NCI-H1105 treated with DMSO at 0.1 percent for 48 hours (cell line): ENCODE results near the gene RASL10A.
A peak's percentile ranks its signal among the peaks of the same experiment; 100 is the strongest.

Experiments used
- DNase-seq: peaks from one replicate; lab custom pipeline; 2025; lab: John Stamatoyannopoulos, UW

The RASL10A gene

DNA sequence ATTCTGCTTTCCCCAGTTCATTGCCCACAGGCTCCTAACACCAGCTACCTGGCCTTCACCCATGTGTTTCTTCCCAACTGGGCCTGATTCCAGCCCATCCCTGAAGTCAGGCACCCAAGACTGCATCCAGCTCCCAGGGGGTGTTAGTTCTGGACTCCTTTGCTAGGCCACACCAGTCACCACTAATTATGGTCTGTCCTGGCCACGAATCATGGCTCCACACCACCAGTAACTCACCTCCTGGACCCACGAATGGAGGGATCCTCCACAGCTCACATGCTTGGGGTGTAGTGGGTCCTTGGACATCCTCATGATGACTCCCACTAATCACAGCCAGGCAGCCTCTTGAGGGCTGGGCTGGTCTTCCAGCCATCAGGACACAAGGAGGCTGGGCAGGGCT lies 3.6 kb upstream of the RASL10A start:
- DNase-seq = no peak

DNA sequence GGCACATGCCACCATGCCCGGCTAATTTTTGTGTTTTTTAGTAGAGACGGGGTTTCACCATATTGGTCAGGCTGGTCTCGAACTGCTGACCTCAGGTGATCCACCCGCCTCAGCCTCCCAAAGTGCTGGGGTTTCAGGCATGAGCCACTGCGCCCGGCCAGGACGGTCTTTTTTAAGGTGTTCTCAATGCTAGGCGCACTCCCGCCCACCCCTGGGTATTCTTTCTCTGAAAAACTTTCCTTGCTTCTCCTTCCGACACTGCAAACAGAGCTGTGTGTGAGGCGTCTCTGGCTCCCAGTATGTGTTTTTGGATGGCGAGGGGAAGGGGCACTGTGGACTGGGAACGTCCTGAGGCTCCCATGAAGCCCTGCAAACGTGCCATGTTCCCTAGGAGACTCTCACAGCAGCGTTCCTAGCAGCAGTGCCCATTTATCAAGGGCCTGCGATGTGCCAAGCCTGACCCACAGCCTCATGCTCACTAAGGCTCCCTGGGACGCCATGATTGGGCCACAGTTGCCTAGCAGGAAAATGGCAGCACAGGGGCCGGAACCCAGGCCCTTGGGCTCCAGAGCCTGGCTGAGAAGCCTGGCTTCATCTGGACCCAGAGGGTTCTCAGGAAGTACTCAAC lies 2.4 kb upstream of the RASL10A start:
- DNase-seq = no peak

GRCh38 chr22:29316141-29316828 lies 788 bp upstream of the RASL10A start:
- DNase-seq = no peak

- DNase-seq = no peak
Observed at GRCh38 chr22:29314537-29315285, 786 bp downstream of the RASL10A start.

GRCh38 chr22:29313576-29314466 lies 1.7 kb downstream of the RASL10A start:
- DNase-seq = peak; percentile 17

DNA sequence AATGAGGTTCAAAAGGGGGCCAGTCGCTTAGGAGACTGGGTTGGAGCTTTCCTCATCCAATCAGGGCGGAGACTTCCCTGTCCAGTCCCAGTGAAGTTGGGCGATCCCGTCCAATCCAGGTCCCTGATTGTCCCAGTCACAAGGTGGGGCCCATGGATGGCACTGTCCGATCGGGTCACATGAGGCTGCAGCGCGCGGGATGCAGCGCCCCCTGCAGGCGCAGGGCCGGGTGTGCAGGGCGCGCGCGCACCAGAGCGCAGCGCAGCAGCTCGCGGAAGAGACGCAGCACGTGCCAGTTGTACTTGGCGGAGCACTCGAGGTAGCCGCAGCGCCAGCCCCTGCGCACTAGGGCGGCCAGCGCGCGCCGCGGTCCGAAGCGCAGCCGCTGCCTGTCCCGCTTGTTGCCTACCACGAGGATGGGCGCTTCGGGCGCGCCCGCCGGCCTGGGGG lies 2.3 kb downstream of the RASL10A start:
- no peak for DNase-seq

DNA sequence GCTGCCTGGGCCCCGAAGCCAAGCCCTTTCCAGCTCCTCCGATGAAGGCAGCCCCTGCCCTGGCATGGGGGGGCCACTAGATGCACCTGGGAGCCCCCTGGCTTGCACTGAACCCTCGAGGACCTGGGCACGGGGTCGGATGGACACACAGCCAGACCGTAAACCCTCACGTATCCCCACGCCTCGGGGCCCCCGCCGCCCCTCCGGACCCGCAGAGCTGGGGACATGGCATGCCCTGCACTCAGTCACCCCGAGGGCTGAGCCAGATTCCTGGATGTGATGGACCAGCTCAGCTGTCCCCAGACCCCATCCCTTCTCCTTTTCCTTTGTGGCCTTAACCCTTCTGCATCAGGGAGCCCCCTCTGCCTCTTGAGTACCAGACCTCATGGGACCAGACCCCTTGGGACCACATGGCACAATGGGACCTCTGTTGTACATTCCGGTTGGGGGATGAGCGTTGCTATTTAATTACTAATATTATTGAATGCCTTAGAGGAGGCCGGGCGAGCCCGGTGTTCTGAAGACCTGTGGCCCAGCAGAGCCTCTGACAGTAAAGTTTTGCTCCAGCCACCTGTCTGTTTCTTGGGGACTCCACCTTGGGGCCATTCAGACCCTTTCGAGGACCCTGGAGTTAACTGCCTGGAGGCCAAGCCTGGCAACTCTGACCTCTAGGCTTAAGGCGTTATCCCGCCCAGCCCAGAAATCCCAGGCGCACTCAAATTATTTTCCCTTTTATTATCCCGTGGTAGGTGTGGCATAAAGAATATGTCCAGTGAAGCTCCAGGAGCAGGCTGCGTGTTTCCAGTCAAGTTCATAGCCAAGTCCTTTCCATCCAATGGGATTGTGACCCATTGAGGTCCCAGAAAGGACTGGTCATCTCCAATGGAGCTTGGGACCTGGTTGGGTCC lies 3.0 kb downstream of the RASL10A start:
- DNase-seq = no peak

DNA sequence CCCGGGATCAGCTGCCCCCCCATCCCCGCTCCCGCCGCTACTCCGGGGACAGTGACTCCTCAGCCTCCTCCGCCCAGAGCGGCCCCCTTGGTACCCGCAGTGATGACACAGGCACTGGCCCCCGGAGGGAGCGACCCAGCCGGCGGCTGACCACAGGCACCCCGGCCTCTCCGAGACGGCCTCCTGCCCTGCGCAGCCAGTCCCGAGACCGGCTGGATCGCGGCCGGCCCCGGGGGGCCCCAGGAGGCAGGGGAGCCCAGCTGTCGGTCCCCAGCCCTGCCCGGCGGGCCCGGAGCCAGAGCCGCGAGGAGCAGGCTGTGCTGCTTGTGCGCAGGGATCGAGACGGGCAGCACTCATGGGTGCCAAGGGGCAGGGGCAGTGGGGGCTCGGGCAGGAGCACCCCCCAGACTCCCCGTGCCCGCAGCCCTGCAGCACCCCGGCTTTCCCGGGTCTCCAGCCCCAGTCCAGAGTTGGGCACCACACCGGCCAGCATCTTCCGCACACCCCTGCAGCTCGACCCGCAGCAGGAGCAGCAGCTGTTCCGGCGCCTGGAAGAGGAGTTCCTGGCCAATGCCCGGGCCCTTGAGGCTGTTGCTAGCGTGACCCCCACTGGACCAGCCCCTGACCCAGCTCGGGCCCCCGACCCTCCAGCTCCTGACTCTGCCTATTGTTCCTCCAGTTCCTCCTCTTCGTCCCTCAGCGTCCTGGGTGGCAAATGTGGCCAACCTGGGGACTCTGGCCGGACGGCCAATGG lies 3.9 kb downstream of the RASL10A start:
- no peak for DNase-seq

DNA sequence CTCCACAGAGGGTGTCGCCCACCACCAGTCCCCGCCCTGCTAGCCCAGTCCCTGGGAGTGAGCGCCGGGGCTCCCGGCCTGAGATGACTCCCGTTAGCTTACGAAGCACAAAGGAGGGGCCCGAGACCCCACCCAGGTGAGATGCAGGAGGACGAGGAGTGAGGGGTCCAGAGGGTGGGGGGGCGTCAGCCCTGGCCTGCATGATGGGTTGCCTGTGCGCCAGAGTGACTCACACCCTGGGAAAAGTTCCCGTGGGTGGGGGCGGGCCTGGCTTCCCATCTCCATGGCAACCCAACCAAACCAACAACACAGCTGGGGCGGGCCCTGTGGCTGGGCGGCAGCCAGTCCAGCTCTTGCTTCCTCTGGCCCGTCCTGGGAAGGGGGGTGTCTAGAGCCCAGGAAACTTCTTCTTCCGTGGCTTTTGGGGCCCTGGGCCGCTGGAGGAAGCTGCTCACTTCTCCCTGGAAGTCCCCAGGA lies 4.6 kb downstream of the RASL10A start:
- peak; percentile 58 for DNase-seq

GRCh38 chr22:29310065-29310862 lies 5.2 kb downstream of the RASL10A start:
- no peak for DNase-seq

GRCh38 chr22:29309332-29310064 lies 6.0 kb downstream of the RASL10A start:
- no peak for DNase-seq

DNA sequence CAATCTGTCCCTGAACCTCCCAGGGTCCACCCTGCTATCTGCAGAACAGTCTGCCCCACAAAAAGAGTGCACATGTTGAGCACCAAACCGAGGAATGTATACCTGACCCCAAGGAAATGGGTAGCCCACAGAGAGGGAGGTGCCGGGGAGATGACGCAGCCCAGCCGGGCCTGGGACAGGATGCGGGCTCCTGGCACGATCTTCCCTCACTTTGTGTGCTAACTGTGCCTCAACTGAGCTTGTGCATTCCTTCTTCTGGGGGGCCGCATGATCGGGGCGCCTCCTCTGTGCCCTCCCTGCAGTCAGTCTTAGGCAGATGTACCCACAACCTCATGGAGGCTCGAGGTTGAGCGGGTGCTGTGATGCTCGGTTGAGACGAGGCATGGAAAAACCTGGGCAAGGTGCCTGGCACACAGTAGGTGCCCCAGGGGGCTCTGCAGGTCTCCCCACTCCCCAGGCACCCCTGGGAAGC lies 6.7 kb downstream of the RASL10A start:
- no peak for DNase-seq

DNA sequence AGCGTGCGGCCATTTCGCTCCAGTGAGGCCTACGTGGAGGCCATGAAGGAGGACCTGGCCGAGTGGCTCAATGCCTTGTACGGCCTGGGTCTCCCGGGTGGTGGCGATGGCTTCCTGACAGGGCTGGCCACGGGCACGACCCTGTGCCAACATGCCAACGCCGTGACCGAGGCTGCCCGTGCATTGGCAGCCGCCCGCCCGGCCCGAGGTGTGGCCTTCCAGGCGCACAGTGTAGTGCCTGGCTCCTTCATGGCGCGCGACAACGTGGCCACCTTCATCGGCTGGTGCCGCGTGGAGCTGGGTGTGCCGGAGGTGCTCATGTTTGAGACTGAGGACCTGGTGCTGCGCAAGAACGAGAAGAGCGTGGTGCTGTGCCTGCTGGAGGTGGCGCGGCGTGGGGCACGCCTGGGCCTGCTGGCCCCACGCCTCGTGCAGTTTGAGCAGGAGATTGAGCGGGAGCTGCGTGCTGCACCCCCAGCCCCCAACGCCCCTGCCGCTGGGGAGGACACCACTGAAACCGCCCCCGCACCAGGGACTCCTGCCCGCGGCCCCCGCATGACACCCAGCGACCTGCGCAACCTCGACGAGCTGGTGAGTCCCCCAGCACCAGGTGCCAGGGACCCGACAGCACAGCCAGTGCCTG lies 7.2 kb downstream of the RASL10A start:
- DNase-seq = no peak

- DNase-seq = no peak
Observed at GRCh38 chr22:29307596-29308147, 7.8 kb downstream of the RASL10A start.

DNA sequence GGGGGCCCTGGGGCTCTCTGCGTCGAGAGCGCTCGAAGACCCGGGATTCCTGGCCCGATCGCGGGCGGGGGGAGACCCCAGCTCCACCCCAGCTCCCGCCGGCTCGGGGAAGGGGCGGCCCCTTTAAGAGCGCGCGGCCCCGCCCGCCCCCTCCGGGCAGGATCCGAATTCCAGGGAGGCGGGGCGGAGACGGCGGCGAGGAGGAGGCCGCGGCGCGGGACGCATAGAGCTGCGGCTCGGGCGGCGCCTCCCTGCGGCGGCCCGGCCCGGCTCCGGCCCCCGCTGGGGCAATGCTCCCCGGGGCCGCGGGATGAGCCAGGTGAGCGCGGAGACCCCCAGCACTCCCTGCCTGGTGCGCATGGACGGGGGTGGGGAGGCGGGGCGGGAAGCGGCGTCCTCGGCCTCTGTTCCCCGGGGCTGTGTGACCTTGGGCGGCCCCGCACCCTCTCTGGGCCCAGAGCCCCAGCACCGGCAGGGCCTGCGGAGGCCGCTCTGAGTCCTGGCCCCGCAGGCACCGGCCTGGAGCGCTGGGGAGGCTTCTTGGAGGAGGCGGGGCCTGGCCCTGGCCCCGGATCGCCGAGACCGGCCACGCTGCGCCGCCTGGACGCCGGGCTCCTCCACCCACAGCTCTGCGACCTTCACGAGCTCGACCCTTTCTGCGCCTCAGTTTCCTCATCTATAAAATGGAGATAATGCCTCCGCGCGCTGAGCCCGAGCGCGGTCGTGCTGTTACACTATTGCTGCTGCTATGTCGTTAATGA lies 8.5 kb downstream of the RASL10A start:
- peak; percentile 55 for DNase-seq

DNA sequence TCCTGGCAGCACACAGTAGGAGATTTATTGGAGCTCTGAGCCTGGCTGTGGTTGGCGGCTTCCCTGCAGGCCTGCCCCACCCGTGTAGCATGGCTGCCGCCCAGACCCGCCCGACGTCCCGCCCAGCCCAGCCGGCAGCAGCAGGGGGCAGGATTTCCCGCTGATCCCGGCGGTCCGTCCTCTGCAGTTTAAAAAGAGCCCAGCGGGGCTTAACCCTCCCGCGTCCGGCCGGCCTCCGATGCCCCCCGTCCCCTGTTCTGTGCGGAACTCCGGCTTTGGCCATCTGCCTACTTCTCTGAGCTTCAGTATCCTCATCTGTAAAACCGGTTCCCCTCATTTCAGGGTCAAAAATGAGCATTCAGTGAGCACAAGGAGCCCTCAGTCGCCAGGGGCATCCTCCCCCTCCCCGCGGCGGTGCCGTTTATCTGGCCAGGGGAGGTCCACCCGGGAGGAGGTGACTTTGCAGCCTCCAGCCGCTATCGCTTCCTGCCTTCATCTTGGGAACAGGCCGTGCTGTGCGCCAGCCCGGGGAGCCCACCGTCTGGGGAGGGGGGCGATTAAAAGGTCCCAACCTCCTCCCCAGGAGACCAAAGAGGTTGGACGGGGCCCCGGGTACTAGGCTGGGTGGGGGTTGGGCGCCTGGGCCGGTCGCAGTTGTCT lies 9.2 kb downstream of the RASL10A start, which contains the start of gene GAS2L1:
Gene GAS2L1 (plus strand): TSS at position 476 of the 660 bp plus-strand sequence. CDS start 1,456 bp downstream, outside the sequence.
- DNase-seq = peak; percentile 62
